Neuron (in vitro differentiated cells): ENCODE data around the gene LMBRD2.
"Not testable (repeated sequence)": the region's sequence is repeated elsewhere in the genome, so short reads cannot be mapped to it uniquely, and the experiment has no call there.

ENCODE experiments used
- H2AFZ ChIP-seq: one replicate; pipeline ENCODE4 v1.6.1; 2013; ENCODE audit warnings: low read depth, mild to moderate bottlenecking, inconsistent platforms, low read length, moderate library complexity
- H3K27me3 ChIP-seq: one replicate; pipeline ENCODE4 v1.6.1; 2013; ENCODE audit warnings: low read length; ENCODE audit not compliant: insufficient read depth
- H3K36me3 ChIP-seq: one replicate; pipeline ENCODE4 v1.6.1; 2013; ENCODE audit warnings: low read length; ENCODE audit not compliant: insufficient read depth
- H3K4me1 ChIP-seq: one replicate; pipeline ENCODE4 v1.6.1; 2013; ENCODE audit warnings: low read length; ENCODE audit not compliant: insufficient read depth
- H3K4me3 ChIP-seq: 2 replicates; pipeline ENCODE4 v1.5.1; 2013; ENCODE audit warnings: mild to moderate bottlenecking, low read length, moderate library complexity
- H3K9me3 ChIP-seq: one replicate; pipeline ENCODE4 v1.6.1; 2013; ENCODE audit warnings: low read length

The LMBRD2 gene

GRCh38 chr5:36133009-36133408 lies 18.7 kb downstream of the LMBRD2 start:
- H3K4me3 ChIP-seq, H3K27me3 ChIP-seq, H3K4me1 ChIP-seq, H2AFZ ChIP-seq, H3K9me3 ChIP-seq: not testable (repeated sequence)
- H3K36me3 ChIP-seq = peaks cover 13% of the 10 kb centered on the region

GRCh38 chr5:36129666-36130065 lies 22.0 kb downstream of the LMBRD2 start:
- H3K4me3 ChIP-seq, H2AFZ ChIP-seq: not testable (repeated sequence)

GRCh38 chr5:36128795-36129194 lies 22.9 kb downstream of the LMBRD2 start:
- Histone ChIP-seq H3K4me1 (no peaks in the 10 kb centered on the region), H3K36me3 (no peaks in the 10 kb centered on the region), H3K9me3 (peaks cover 3% of the 10 kb centered on the region), H3K4me3 (no peak overlapping the region), H3K27me3 (no peaks in the 10 kb centered on the region), H2AFZ (no peak overlapping the region)

More at GRCh38 chr5:36129666-36130065, 22.0 kb downstream of the LMBRD2 start:
- not testable (repeated sequence) for H3K36me3 ChIP-seq, H3K9me3 ChIP-seq, H3K27me3 ChIP-seq, H3K4me1 ChIP-seq

- Histone ChIP-seq H3K36me3 (no peaks in the 10 kb centered on the region), H2AFZ (no peak overlapping the region), H3K27me3 (no peaks in the 10 kb centered on the region), H3K4me3 (no peak overlapping the region), H3K9me3 (peaks cover 3% of the 10 kb centered on the region), H3K4me1 (no peaks in the 10 kb centered on the region)
Measured at GRCh38 chr5:36125868-36126267, 25.8 kb downstream of the LMBRD2 start.

- H3K27me3 ChIP-seq = no peaks in the 10 kb centered on the region
- no peak overlapping the region for H2AFZ ChIP-seq
- no peaks in the 10 kb centered on the region for H3K9me3 ChIP-seq
- no peak overlapping the region for H3K4me3 ChIP-seq
- no peaks in the 10 kb centered on the region for H3K4me1 ChIP-seq
- peaks cover 33% of the 10 kb centered on the region for H3K36me3 ChIP-seq
Measured at GRCh38 chr5:36111238-36111637, 40.4 kb downstream of the LMBRD2 start.

- no peaks in the 10 kb centered on the region for H3K27me3 ChIP-seq
- peaks cover 25% of the 10 kb centered on the region for H3K36me3 ChIP-seq
- no peak overlapping the region for H3K4me3 ChIP-seq
- no peak overlapping the region for H2AFZ ChIP-seq
- H3K9me3 ChIP-seq = no peaks in the 10 kb centered on the region
- H3K4me1 ChIP-seq = no peaks in the 10 kb centered on the region
Measured at GRCh38 chr5:36108758-36109460, 42.8 kb downstream of the LMBRD2 start.

GRCh38 chr5:36105819-36106218 lies 45.9 kb downstream of the LMBRD2 start:
- no peak overlapping the region for H2AFZ ChIP-seq
- no peak overlapping the region for H3K4me3 ChIP-seq
- H3K27me3 ChIP-seq = no peaks in the 10 kb centered on the region
- H3K9me3 ChIP-seq = no peaks in the 10 kb centered on the region
- no peaks in the 10 kb centered on the region for H3K4me1 ChIP-seq
- peaks cover 27% of the 10 kb centered on the region for H3K36me3 ChIP-seq

- Histone ChIP-seq H3K4me3 (no peak overlapping the region), H3K27me3 (no peaks in the 10 kb centered on the region), H3K9me3 (no peaks in the 10 kb centered on the region), H3K4me1 (no peaks in the 10 kb centered on the region), H2AFZ (no peak overlapping the region), H3K36me3 (peaks cover 5% of the 10 kb centered on the region)
Measured at GRCh38 chr5:36099748-36100147, 51.9 kb downstream of the LMBRD2 start.

GRCh38 chr5:36096486-36096885 lies 55.2 kb downstream of the LMBRD2 start:
- H3K36me3 ChIP-seq = no peaks in the 10 kb centered on the region
- no peaks in the 10 kb centered on the region for H3K4me1 ChIP-seq
- H3K4me3 ChIP-seq = no peak overlapping the region
- no peak overlapping the region for H2AFZ ChIP-seq
- no peaks in the 10 kb centered on the region for H3K9me3 ChIP-seq
- no peaks in the 10 kb centered on the region for H3K27me3 ChIP-seq

- no peaks in the 10 kb centered on the region for H3K36me3 ChIP-seq
- no peak overlapping the region for H2AFZ ChIP-seq
- H3K9me3 ChIP-seq = no peaks in the 10 kb centered on the region
- H3K4me1 ChIP-seq = peaks cover 2% of the 10 kb centered on the region
- no peaks in the 10 kb centered on the region for H3K27me3 ChIP-seq
- H3K4me3 ChIP-seq = no peak overlapping the region
Measured at GRCh38 chr5:36089989-36090388, 61.7 kb downstream of the LMBRD2 start.

GRCh38 chr5:36079200-36079781 lies 72.4 kb downstream of the LMBRD2 start:
- peaks cover 4% of the 10 kb centered on the region for H3K4me1 ChIP-seq
- H3K27me3 ChIP-seq = no peaks in the 10 kb centered on the region
- no peak overlapping the region for H3K4me3 ChIP-seq
- H3K9me3 ChIP-seq = no peaks in the 10 kb centered on the region
- H3K36me3 ChIP-seq = no peaks in the 10 kb centered on the region
- H2AFZ ChIP-seq = no peak overlapping the region

GRCh38 chr5:36078430-36078829 lies 73.3 kb downstream of the LMBRD2 start:
- H3K4me3 ChIP-seq = no peak overlapping the region
- no peak overlapping the region for H2AFZ ChIP-seq
- H3K36me3 ChIP-seq = no peaks in the 10 kb centered on the region
- peaks cover 4% of the 10 kb centered on the region for H3K4me1 ChIP-seq
- H3K9me3 ChIP-seq = no peaks in the 10 kb centered on the region
- no peaks in the 10 kb centered on the region for H3K27me3 ChIP-seq

GRCh38 chr5:36073595-36074216 lies 78.0 kb downstream of the LMBRD2 start:
- Histone ChIP-seq H3K4me1 (no peaks in the 10 kb centered on the region), H3K36me3 (no peaks in the 10 kb centered on the region), H3K4me3 (no peak overlapping the region), H3K27me3 (peaks cover 8% of the 10 kb centered on the region), H2AFZ (no peak overlapping the region), H3K9me3 (no peaks in the 10 kb centered on the region)
